K562 (cell line): ENCODE data around the gene FADD. TPM values are rescaled to one million over a fixed set of nuclear protein-coding genes. Genes with fewer than 3 reads are reported as not detected.

Source experiments
- CBX1 ChIP-seq: sonication (generic); IDR thresholded peaks from 2 replicates; pipeline ENCODE4 v1.6.1; 2016; ENCODE audit warnings: antibody characterized with exemption, low read depth, mild to moderate bottlenecking
- CHD4 ChIP-seq: fragments of 200-600 bp; sonication (generic); IDR thresholded peaks from 3 replicates; pipeline ENCODE4 v1.6.1; 2012; ENCODE audit warnings: low read depth, mild to moderate bottlenecking, mixed read lengths, low read length, inconsistent platforms; ENCODE audit not compliant: insufficient read depth, insufficient replicate concordance, poor library complexity, severe bottlenecking
- ELF2 ChIP-seq: fragments of 250-450 bp; sonication (Bioruptor Pico); IDR thresholded peaks from 2 replicates; pipeline ENCODE4 v1.5.0; 2021; ENCODE audit warnings: mild to moderate bottlenecking
- EP400 ChIP-seq: fragments of 450-650 bp; IDR thresholded peaks from 2 replicates; pipeline ENCODE4 v1.6.1; 2017; ENCODE audit warnings: antibody characterized with exemption, mild to moderate bottlenecking, moderate library complexity
- FOXK2 ChIP-seq, 2 experiments: fragments of 450-650 bp; IDR thresholded peaks in 1 of 2; conservative IDR thresholded peaks in 1 of 2; 2 replicates each; pipeline ENCODE4 v1.6.1; 2016; ENCODE audit warnings: low read depth in 2 of 2, mild to moderate bottlenecking in 1 of 2
- HCFC1 ChIP-seq: IDR thresholded peaks from 2 replicates; pipeline ENCODE4 v1.6.1; 2012; ENCODE audit warnings: low read depth, low read length, improper control_type of control experiment
- MAZ ChIP-seq, 2 experiments: fragments of 450-650 bp in 1 of 2; sonication (generic) in 1 of 2; formaldehyde crosslinking; IDR thresholded peaks in 1 of 2; conservative IDR thresholded peaks in 1 of 2; 2 replicates each; pipeline versions ENCODE4 v1.4.0 to v1.5.0; 2020; ENCODE audit warnings: mild to moderate bottlenecking in 1 of 2, missing genetic modification reagents in 1 of 2
- MEF2A ChIP-seq: IDR thresholded peaks from 2 replicates; pipeline ENCODE4 v1.6.1; 2011; ENCODE audit warnings: low read depth, mild to moderate bottlenecking, low read length, moderate library complexity; ENCODE audit not compliant: control insufficient read depth
- MXD1 ChIP-seq: fragments of 250-450 bp; sonication (Bioruptor Pico); IDR thresholded peaks from 2 replicates; pipeline ENCODE4 v1.8.0; 2021; ENCODE audit warnings: borderline replicate concordance, mild to moderate bottlenecking, moderate library complexity; ENCODE audit not compliant: poor library complexity, severe bottlenecking
- MYBL2 ChIP-seq, 2 experiments: fragments of 450-650 bp in 1 of 2; sonication (generic) in 1 of 2; formaldehyde crosslinking in 1 of 2; IDR thresholded peaks; 2 replicates each; pipeline versions ENCODE4 v1.6.1 to v1.8.1; 2017 to 2022; ENCODE audit warnings: borderline replicate concordance in 1 of 2, inconsistent platforms in 1 of 2, low read depth in 1 of 2, mild to moderate bottlenecking in 1 of 2, missing genetic modification reagents in 1 of 2, moderate library complexity in 1 of 2
- NCOR1 ChIP-seq: fragments of 450-650 bp; IDR thresholded peaks from 2 replicates; pipeline ENCODE4 v1.6.1; 2016; ENCODE audit warnings: mild to moderate bottlenecking, moderate library complexity
- NELFE ChIP-seq: IDR thresholded peaks from 2 replicates; pipeline ENCODE4 v1.6.1; 2011; ENCODE audit warnings: mild to moderate bottlenecking; ENCODE audit not compliant: insufficient read depth, insufficient read length
- SOX6 ChIP-seq: fragments of 450-650 bp; IDR thresholded peaks from 2 replicates; pipeline ENCODE4 v1.6.1; 2014; ENCODE audit warnings: mild to moderate bottlenecking
- SREBF2 ChIP-seq: sonication (generic); formaldehyde crosslinking; IDR thresholded peaks from 2 replicates; pipeline ENCODE4 v1.4.0; 2020; ENCODE audit warnings: mild to moderate bottlenecking, missing genetic modification reagents
- TAF1 ChIP-seq: IDR thresholded peaks from 2 replicates; pipeline ENCODE4 v1.6.1; 2011; ENCODE audit warnings: mild to moderate bottlenecking, low read length, moderate library complexity; ENCODE audit not compliant: insufficient read depth, control insufficient read depth, severe bottlenecking; ENCODE audit errors: extremely low read depth
- TCF7 ChIP-seq: sonication (generic); IDR thresholded peaks from 2 replicates; pipeline ENCODE4 v1.6.1; 2016; ENCODE audit warnings: antibody characterized with exemption, borderline replicate concordance
- ZBTB43 ChIP-seq: sonication (generic); formaldehyde crosslinking; IDR thresholded peaks from 2 replicates; pipeline ENCODE4 v1.8.0; 2023; ENCODE audit warnings: mild to moderate bottlenecking, missing genetic modification reagents
- ZKSCAN1 ChIP-seq: fragments of 150-350 bp; IDR thresholded peaks from 2 replicates; pipeline ENCODE4 v1.6.1; 2016; ENCODE audit warnings: low read depth, low read length
- ZNF124 ChIP-seq: sonication (generic); formaldehyde crosslinking; IDR thresholded peaks from 2 replicates; pipeline ENCODE4 v1.8.1; 2022; ENCODE audit warnings: missing genetic modification reagents
- ZNF224 ChIP-seq: sonication (generic); formaldehyde crosslinking; IDR thresholded peaks from 2 replicates; pipeline ENCODE4 v1.8.0; 2022; ENCODE audit warnings: mild to moderate bottlenecking, missing genetic modification reagents
- ZNF282 ChIP-seq: sonication (generic); formaldehyde crosslinking; IDR thresholded peaks from 2 replicates; pipeline ENCODE4 v1.8.1; 2023; ENCODE audit warnings: missing genetic modification reagents
- polyA plus RNA-seq, 8 experiments: library from polyadenylated mRNA; depleted of rRNA in 4 of 8; stranded (reverse) in 5 of 8; unstranded in 3 of 8; fragments of >200 nt; fragmentation: Nextera tagmentation in 2 of 8; fragmentation: Illumina TruSeq in 1 of 8; extraction: Ambion mirVana in 2 of 8; extraction: Trizol in 1 of 8; gene quantifications; 2 replicates each; pipeline versions ENCODE4 v1.2.1 to v1.2.3, GENCODE V29; 2011 to 2014; ENCODE audit warnings: inconsistent platforms in 1 of 8, missing spikeins in 1 of 8
- total RNA-seq, 7 experiments: library from RNA; depleted of rRNA in 6 of 7; stranded (reverse); fragments of >200 nt in 6 of 7; fragmentation: Illumina TruSeq in 2 of 7; extraction: Trizol in 2 of 7; gene quantifications; 2 replicates each; pipeline versions ENCODE4 v1.2.1 to v1.2.3, GENCODE V29; 2011 to 2021; ENCODE audit warnings: low replicate concordance in 1 of 7
- TF ChIP-seq, protein P1 (sequence below): sonication (generic); formaldehyde crosslinking; IDR thresholded peaks from 2 replicates; pipeline ENCODE4 v1.8.1; 2022; ENCODE audit warnings: missing genetic modification reagents
- TF ChIP-seq, protein P2 (sequence below): fragments of 200-800 bp; sonication (Bioruptor generic); IDR thresholded peaks from 2 replicates; pipeline ENCODE4 v1.6.1; 2017; ENCODE audit warnings: missing genetic modification characterization, missing compliant biosample characterization

The FADD gene
- total and polyA plus RNA-seq, 9 of the 15 experiments (the other 6 are each of a cell fraction or from before 2014, with no cell fraction given), result 0.29 to 26.9 (median 20.4) TPM

GRCh38 chr11:70202920-70203750 lies at the start of gene FADD (continued):
- TF ChIP-seq, protein P1, sequence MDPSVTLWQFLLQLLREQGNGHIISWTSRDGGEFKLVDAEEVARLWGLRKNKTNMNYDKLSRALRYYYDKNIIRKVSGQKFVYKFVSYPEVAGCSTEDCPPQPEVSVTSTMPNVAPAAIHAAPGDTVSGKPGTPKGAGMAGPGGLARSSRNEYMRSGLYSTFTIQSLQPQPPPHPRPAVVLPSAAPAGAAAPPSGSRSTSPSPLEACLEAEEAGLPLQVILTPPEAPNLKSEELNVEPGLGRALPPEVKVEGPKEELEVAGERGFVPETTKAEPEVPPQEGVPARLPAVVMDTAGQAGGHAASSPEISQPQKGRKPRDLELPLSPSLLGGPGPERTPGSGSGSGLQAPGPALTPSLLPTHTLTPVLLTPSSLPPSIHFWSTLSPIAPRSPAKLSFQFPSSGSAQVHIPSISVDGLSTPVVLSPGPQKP (CRISPR knock-in tag), result no peak
- TF ChIP-seq, protein P2, sequence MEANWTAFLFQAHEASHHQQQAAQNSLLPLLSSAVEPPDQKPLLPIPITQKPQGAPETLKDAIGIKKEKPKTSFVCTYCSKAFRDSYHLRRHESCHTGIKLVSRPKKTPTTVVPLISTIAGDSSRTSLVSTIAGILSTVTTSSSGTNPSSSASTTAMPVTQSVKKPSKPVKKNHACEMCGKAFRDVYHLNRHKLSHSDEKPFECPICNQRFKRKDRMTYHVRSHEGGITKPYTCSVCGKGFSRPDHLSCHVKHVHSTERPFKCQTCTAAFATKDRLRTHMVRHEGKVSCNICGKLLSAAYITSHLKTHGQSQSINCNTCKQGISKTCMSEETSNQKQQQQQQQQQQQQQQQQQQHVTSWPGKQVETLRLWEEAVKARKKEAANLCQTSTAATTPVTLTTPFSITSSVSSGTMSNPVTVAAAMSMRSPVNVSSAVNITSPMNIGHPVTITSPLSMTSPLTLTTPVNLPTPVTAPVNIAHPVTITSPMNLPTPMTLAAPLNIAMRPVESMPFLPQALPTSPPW (CRISPR knock-in tag), result peak; percentile 67
- TF ChIP-seq MEF2A (no peak), MYBL2 (IDR thresholded peaks at IDR 0.05; ENCODE audit: low read depth) (no peak), MYBL2 (CRISPR knock-in tag; IDR thresholded peaks at IDR 0.05; ENCODE audit: borderline replicate concordance) (no peak), NELFE (no peak), MXD1 (CRISPR knock-in tag) (no peak), ZKSCAN1 (peak; percentile 100), ZBTB43 (0 out of 2 replicates have a peak, but pooled peaks have one; percentile 54), EP400 (peak; percentile 56; the same call in 1 of the 2 replicates), TCF7 (no peak), TAF1 (peak; percentile 88), SOX6 (no peak), FOXK2 (conservative IDR thresholded peaks at IDR 0.05 in 1 of 2, IDR thresholded peaks at IDR 0.05 in 1 of 2; ENCODE audit: low read depth in 2 of 2) (no peak), NCOR1 (no peak), SREBF2 (CRISPR knock-in tag) (no peak), CBX1 (peak; percentile 14; the same call in 1 of the 2 replicates), ZNF224 (CRISPR knock-in tag) (0 out of 2 replicates have a peak, but pooled peaks have one; percentile 0), ELF2 (peak; percentile 100), HCFC1 (peak; percentile 88), MAZ (CRISPR knock-in tag; conservative IDR thresholded peaks at IDR 0.05 in 1 of 2, IDR thresholded peaks at IDR 0.05 in 1 of 2) (peak; percentile 26 to 48; a peak in 2 of 4 replicates), ZNF124 (CRISPR knock-in tag) (no peak), ZNF282 (CRISPR knock-in tag) (0 out of 2 replicates have a peak, but pooled peaks have one; percentile 56), CHD4 (no peak)
